HG02870 (cell line): ENCODE measurements around the gene TSC1.

Experiments
- ATAC-seq: cut with Tn5 transposase; IDR thresholded peaks from one replicate; pipeline ENCODE4 v1.9.1; 2021; ENCODE audit warnings: mild to moderate bottlenecking, moderate library complexity; ENCODE audit not compliant: unreplicated experiment

TSC1 gene

GRCh38 chr9:132939169-132939568, 5.2 kb downstream of the TSC1 start:
- no peak for ATAC-seq

DNA sequence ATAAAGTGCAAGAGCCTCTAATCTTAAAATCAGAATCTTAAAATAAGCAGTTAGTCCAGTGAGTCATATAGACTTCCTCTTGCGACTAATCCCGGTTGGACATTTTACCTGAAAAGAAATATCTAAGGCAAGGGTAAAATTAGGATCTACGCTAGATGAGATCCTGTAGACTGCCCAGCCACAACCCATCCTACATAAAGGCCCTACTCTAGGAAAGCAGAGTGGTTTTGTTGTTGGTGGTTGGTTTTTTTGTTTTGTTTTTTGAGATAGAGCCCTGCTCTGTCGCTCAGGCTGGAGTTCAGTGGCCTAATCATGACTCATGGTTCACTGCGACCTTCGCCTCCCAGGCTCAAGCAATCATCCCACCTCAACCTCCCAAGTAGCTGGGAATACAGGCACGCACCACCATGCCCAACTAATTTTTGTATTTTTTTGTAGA, 6.9 kb downstream of the TSC1 start:
- ATAC-seq = no peak

DNA sequence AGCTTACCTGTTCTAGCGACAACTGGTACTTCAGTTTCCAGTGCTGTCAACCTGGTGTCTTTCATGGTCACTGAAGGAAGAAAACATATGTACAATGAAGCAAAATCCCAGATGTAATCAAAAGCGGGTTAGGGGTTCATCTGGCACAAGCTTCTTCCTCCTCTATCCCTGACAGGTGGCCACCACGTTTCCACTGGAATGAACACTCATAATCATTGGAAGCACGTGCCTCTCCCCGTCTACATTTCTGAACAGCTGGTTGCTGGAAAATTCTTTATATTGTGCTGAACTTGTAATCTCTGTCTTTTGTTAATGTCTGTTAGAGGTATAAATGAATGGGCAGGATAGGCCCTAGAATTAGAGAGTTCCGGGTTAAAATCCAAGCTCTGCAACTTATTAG, 9.4 kb downstream of the TSC1 start:
- ATAC-seq = no peak

GRCh38 chr9:132931178-132931735, 13.2 kb downstream of the TSC1 start:
- no peak for ATAC-seq

- ATAC-seq = no peak
Measured at GRCh38 chr9:132927704-132928103, 16.7 kb downstream of the TSC1 start.

DNA sequence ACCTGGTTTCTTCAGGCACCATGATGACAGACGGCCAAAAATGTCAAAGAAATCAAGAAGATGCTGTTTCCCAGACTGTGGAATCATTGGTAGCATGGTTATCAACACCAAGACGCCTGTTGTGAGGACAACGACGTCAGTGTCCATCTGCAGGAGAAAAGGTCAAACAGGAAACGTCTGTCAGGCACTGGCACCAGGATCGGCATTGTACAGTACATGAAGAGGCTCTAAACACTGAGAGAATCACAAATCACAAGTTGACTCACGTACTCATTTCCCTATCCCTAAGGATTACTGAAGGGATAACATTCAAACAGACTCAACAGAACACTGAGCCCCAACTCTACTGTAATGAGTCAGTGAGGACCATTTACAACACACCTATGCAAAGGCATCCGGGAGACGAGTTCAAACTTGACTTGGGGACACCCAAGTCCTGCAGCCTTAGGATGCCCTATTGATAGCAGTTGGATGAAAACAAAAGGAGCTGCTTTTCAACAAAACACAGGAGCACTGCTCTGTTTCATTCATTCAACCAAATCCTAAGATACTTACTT, 21.0 kb downstream of the TSC1 start:
- no peak for ATAC-seq

DNA sequence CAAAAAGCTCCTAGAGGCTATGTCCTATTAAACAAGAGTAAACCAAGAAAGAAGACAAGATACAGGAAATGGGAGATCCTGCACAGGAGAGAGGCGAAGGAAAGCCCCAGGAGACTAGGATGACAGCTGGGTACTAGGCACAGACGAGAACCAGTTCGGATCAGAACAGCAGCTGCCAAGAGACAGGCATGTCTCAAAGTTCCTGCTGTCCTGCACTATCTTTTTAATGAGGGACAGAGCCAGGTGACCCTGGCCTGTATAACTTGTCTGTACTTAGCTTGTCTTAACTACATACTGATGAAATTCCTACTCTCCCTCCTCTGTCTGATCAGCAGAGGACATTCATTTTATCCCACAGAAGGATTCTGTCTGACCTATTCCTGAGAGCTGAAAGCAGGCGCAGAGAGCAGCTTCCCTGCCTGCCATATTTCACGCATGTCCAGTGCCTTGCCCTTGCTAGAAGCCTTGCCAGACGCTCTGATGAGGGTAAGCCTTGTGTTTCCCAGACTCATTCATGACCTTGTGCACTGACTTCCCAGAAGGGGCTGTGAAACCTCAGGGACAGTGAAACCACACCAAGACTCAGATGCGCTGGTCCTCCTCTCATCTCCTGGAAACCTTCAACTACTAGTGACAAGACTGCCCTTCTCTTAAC, 24.7 kb downstream of the TSC1 start:
- ATAC-seq = no peak

DNA sequence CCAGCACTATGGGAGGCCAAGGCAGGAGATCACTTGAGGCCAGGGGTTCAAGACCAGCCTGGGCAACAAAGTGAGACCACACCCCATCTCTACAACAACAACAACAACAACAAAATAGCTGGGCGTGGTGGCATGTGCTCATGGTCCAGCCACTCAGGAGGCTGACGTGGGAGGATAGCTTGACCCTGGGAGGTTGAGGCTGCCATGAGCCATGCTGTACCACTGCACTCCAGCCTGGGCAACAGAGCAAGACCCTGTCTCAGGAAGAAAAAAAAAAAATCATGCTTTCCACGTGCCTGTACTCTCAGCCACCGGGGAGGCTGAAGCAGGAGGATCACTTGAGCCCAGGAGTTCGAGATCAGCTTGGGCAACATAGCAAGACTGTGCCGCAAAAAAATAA, 29.5 kb downstream of the TSC1 start:
- no peak for ATAC-seq

- no peak for ATAC-seq
Measured at GRCh38 chr9:132912131-132912530, 32.3 kb downstream of the TSC1 start.

DNA sequence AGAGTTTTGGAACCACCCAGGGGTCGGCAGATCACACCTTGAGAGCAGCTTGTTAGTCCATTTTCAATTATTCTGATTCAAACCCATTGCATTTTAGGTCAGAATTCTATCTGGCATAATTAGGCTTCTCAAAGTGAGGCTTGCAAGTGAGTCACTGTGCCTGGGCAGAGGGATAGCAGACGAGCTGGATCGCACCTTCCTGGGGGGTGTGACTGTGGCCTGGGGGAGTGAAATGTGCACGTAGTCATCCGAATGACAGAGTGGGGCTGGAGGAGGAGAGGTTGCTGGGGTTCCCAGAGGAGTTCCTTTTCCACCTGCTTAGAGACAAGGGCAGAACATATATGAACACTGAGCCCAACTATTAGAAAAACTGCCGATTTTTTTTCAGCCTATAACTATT, 34.0 kb downstream of the TSC1 start:
- no peak for ATAC-seq

GRCh38 chr9:132909311-132909710, 35.1 kb downstream of the TSC1 start:
- ATAC-seq = no peak

DNA sequence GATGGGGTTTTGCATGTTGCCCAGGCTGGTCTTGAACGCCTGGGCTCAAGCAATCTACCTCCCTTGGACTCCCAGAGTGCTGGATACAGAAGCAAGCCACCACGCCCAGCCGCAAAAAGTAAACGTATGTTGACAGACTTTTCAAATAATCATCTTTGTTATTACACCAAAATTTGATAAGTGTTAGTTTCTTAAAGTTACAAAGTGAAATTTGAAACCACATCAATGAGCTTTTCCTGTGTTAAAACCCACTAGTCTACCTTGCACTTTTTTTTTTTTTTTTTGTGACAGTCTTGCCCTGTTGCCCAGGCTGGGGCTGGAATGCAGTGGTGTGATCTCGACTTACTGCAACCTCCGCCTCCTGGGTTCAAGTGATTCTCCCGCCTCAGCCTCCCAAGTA, 35.8 kb downstream of the TSC1 start:
- no peak for ATAC-seq

GRCh38 chr9:132905726-132906125, 38.7 kb downstream of the TSC1 start:
- ATAC-seq = no peak

GRCh38 chr9:132903574-132904492, 40.6 kb downstream of the TSC1 start:
- ATAC-seq = no peak

DNA sequence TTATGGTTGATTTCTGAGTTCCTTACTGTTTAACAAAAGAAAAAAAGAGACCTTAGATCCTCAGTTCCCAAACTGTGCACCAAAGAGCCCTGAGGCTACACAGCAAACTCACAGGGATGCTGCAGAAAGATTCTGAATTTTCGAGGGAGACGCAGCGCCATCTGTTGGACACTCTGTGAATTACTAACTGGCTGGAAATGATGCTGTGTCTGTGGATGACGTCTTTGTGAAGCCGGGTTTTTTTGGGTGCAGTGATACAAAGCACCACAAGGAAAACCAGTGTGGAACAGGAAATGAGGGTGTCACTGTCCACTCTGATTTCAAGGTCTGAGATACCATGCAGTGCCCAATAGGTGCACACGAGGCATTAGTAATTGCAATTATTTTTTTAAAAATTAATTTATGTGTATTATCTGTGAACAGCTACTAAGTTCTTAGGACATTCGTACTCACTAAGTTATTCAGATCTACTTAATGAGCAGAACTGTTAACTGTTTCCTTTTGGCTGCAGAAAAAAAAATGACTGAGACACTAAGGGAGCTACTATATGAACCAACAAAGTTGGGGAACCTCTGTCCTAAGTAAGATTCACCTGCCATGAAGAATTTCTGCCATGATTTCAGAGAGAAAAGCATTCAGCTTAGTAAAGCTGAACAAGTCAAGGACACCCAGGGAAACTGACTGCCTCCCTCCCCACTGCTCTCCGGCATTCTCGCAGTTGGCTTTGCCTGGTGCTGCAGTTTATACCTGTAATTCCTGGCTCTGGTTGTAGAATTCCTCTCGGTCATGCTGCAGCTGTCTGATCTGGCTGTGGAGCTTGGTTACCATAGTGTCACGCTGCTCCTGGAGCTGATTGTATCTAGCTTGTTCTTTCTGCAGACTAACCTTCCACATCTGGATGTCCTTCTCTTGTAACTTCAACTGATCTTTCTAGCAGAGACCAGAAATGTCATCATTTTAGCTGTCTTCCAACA, 42.3 kb downstream of the TSC1 start:
- ATAC-seq = no peak

DNA sequence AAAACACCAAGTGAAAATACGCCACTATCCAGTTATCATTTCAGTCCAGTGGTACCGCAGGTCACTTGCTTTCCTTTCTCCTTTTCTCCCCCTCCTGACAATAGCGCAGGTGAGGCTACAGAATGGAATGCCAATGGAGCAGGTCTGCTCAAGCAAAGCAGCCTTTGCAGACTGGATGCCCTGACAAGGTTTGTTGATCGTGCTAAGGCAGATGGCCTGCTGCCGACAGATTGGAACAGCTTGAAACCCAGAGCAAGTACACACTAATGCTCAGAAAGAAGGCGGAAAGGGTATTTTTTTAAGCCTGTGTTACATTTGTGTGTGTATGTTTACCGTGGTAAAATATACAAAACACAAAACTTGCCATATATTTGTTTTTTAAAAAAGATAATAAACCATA, 46.4 kb downstream of the TSC1 start:
- ATAC-seq = no peak

DNA sequence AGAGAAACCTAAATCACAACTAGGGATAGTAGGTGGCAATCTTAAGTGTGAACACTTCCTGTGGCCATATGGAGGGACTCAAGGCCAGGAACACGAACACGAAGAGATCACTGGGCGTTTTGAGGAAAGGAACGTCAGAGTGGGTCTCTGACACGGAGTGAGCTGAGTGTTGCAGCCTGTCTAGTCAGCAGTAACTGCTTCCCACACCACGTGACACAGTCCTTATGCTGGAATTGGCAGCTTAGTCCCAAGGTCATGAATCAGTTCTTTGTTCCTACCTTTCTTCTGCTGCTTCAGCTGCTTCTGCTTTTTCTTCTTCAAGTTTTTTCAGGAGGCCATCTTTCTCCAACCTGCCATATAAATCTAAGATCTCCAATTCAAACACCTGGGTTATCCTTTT, 47.5 kb downstream of the TSC1 start:
- ATAC-seq = no peak

DNA sequence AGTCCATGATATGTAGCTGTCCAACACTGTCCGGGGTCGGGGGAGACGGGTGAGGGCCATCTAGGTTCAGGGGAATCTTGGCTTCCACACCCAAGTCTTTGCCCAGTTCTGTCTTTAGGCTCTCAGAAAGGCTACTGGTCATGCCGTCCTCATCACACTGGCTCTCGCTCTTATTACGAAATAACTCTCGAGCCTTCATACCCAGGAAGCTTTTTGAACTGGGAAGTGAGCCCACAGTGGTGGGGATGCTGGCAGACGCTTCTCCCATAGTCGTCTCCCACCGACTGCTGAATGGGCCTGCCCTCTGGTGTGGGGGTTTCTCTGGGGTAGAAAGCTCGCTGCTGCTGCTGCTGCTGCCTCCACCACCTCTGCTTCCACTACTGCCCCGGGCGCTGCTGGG, 48.2 kb downstream of the TSC1 start:
- ATAC-seq = no peak

DNA sequence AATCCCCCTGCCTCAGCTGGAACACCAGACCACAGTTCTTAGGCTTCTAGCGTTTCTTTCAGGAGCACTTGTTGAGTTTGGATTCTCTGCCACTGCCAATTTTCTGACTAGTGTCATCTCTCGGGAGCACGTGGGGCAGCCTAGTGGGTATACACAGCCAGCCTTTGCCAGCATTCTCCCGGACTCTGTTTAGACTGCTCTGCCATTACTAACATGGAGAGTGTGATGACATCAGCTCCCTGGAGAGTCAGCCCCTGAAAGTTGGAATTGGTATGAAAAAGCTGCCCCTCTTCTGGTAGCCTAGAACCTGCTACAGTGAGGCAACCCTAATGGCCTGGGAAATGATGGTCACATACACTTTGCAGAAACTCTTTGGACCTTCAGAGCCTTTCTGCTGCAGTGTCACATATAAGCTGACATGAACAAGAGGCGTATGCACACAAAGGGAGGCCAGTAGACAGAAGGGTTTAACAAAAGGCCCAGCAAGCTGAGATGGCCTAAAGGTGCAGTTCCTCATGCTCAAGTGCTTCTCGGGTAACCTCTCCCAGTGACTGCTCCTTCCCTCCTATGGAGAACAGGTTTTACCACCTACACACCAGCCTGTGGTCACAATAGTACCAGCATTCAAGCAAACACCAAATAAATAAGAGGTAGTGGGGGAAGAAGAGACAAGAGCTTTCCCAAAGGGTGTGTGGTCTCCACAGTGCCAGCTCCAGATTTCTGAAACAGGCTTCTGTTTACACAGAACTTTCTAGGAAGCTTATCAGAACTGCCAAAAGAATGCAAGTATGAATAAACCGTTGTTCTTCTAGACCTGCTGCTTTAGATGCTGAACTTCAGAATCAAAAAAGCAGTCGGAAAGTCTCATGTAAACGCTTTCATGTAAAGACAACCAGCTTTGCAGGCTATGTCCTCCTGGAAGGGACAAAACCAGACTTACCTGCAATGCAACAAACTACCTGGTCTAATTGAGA, 49.3 kb downstream of the TSC1 start:
- ATAC-seq = no peak
